ENCODE data around the gene MAGIX.

DNA sequence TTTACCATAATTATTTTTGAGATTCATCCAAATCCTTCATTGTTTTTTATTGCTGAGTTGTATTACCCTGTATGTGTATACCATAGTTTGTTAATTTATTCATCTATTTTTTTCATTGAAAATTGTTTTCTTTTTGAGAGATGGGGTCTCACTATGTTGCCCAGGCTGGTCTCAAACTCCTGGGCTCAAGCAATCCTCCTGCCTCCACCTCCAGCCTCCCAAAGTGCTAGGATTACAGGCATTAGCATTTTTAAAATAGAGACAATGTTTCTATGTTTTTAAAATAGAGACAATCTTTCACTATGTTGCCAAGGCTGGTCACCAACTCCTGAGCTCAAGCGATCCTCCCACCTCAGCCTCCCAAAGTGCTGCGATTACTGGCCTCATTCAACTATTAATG lies 1.6 kb upstream of the MAGIX start:
- TF ChIP-seq, protein P1, sequence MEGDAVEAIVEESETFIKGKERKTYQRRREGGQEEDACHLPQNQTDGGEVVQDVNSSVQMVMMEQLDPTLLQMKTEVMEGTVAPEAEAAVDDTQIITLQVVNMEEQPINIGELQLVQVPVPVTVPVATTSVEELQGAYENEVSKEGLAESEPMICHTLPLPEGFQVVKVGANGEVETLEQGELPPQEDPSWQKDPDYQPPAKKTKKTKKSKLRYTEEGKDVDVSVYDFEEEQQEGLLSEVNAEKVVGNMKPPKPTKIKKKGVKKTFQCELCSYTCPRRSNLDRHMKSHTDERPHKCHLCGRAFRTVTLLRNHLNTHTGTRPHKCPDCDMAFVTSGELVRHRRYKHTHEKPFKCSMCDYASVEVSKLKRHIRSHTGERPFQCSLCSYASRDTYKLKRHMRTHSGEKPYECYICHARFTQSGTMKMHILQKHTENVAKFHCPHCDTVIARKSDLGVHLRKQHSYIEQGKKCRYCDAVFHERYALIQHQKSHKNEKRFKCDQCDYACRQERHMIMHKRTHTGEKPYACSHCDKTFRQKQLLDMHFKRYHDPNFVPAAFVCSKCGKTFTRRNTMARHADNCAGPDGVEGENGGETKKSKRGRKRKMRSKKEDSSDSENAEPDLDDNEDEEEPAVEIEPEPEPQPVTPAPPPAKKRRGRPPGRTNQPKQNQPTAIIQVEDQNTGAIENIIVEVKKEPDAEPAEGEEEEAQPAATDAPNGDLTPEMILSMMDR (IDR thresholded peaks at IDR 0.05), result no peak
- no peak for TF ChIP-seq POLR2A (IDR thresholded peaks at IDR 0.05)
